GM10266 (cell line): ENCODE data around the gene IL22RA1.

ENCODE experiments used
- DNase-seq: peaks from one replicate; pipeline ENCODE4 v3.0.0; 2012; ENCODE audit errors: extremely low spot score
- CTCF ChIP-seq: IDR thresholded peaks from 2 replicates; pipeline ENCODE4 v1.5.1; 2012; ENCODE audit warnings: mild to moderate bottlenecking, low read depth; ENCODE audit not compliant: control insufficient read depth, insufficient read depth; ENCODE audit errors: missing control alignments

Gene IL22RA1

GRCh38 chr1:24186031-24186710 lies 43.2 kb upstream of the IL22RA1 start:
- no peak for TF ChIP-seq CTCF
- no peak for DNase-seq

GRCh38 chr1:24185076-24185475 lies 42.1 kb upstream of the IL22RA1 start:
- no peak for DNase-seq
- no peak for TF ChIP-seq CTCF

GRCh38 chr1:24182061-24182460 lies 39.1 kb upstream of the IL22RA1 start:
- no peak for TF ChIP-seq CTCF
- DNase-seq: no peak

GRCh38 chr1:24181619-24182018 lies 38.7 kb upstream of the IL22RA1 start:
- DNase-seq: no peak
- TF ChIP-seq CTCF: no peak

- DNase-seq: no peak
- no peak for TF ChIP-seq CTCF
Measured at GRCh38 chr1:24180676-24181075, 37.7 kb upstream of the IL22RA1 start.

GRCh38 chr1:24179251-24179840 lies 36.4 kb upstream of the IL22RA1 start:
- DNase-seq: no peak
- no peak for TF ChIP-seq CTCF

GRCh38 chr1:24178407-24178806 lies 35.5 kb upstream of the IL22RA1 start:
- no peak for DNase-seq
- no peak for TF ChIP-seq CTCF
